ENCODE data around the gene ASXL2. TPM values are rescaled to one million over a fixed set of nuclear protein-coding genes. Genes with fewer than 3 reads are reported as not detected.

Gene ASXL2
- total RNA-seq, 2 donors from 2014 or later, result 31.8 to 40.2 TPM

DNA sequence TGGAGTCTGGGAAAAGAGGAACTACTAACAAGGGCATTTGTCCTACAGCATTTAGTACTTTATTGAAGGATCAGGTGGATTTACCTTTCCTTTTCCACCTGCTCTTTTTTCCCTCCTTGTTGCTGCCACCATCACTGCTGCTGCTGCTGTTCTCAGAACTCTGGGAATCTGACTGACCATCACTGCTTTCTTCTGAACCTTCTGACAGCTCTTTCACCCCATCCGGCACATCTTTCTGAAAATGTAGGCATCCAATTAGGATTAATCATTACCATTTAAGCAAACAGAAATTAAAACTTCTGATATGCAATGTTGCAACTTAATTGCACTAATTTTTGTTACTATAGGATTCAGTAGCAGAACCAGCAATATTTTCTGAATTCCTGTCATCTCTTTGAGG lies 79.0 kb downstream of the ASXL2 start:
- no peak for ATAC-seq
- DNase-seq (ENCODE audit: low spot score in 2 of 2), result no peak
- Mint-ChIP-seq H3K27ac (no peak overlapping the region), H3K9me3 (no peaks in the 10 kb centered on the region), H3K36me3 (peaks cover 32 to 53% of the 10 kb centered on the region in 2 donors)

- Mint-ChIP-seq H3K27ac (peak overlapping the region; percentile 42 to 66), H3K36me3 (peaks cover 25 to 45% of the 10 kb centered on the region in 2 donors), H3K9me3 (no peaks in the 10 kb centered on the region)
- no peak for DNase-seq (ENCODE audit: low spot score in 2 of 2)
- ATAC-seq, result peak; percentile 56 to 63
Observed at GRCh38 chr2:25797620-25798488, 80.4 kb downstream of the ASXL2 start.

GRCh38 chr2:25794544-25795276 lies 83.6 kb downstream of the ASXL2 start:
- H3K9me3 Mint-ChIP-seq, result no peaks in the 10 kb centered on the region
- ATAC-seq, result peak; percentile 73 to 79
- H3K36me3 Mint-ChIP-seq, result peaks cover 25 to 60% of the 10 kb centered on the region in 2 donors
- peak overlapping the region in 1 of 2 donors; percentile 86 for H3K27ac Mint-ChIP-seq
- DNase-seq (ENCODE audit: low spot score in 2 of 2), result no peak

DNA sequence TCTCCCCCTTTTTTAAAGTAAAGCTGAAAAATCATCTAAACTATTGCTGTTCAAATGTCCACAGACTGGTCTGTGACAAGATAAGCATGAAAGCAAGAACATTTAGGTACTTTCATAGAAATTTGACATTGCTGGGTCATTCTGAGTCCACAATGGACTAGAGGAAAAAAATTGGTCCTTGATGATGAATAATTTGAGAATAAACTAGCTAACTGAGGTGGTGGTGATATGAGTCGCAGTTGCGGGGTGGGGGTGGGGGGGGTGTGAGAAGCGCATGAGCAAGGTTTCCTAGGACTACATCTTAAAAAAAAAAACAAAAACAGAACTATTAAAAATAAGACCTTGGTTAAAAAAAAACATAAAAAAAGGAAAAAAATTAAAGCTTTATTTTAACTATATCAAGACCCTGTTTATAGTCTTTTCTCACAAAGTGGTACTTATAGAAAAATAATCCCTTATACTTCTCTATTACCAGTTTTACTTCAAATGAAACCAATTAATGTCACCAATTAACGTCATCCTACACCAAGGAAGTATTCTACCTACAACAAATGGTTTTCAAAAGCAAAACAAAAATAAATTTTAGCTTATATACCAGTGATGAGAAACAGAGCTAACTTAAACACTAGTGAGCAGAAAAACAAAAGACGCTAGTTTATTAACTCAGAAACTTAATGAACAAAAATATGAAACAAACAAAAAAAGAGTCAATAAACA lies 88.1 kb downstream of the ASXL2 start:
- no peaks in the 10 kb centered on the region for H3K9me3 Mint-ChIP-seq
- H3K27ac Mint-ChIP-seq, result no peak overlapping the region
- DNase-seq (ENCODE audit: low spot score in 2 of 2) (no peak), ATAC-seq (peak; percentile 44 to 50)
- peaks cover 4 to 27% of the 10 kb centered on the region in 2 donors for H3K36me3 Mint-ChIP-seq

DNA sequence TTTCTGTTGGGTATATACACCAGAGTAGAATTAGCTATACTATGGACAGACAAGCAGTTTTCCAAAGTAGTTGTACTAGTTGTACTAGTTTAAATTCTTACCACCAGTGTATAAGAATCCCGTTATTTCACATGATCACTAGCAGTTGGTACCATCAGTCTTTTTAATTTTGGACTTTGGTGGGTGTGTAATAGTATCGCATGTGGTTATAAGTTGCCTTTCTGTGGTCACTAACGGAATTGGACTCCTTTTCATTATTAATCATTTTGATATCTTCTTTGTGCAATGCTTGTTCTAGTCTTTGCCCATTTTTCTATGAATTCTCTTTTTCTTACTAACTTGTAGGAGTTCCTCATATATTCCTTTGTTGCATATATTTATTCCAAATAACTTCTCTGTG lies 89.8 kb downstream of the ASXL2 start:
- Mint-ChIP-seq H3K9me3 (no peaks in the 10 kb centered on the region), H3K27ac (no peak overlapping the region), H3K36me3 (peaks cover 4 to 24% of the 10 kb centered on the region in 2 donors)
- no peak for DNase-seq (ENCODE audit: low spot score in 2 of 2)
- peak; percentile 34 to 55 for ATAC-seq

- ATAC-seq (no peak), DNase-seq (ENCODE audit: low spot score in 2 of 2) (no peak)
- Mint-ChIP-seq H3K9me3 (no peaks in the 10 kb centered on the region), H3K36me3 (peaks cover 4 to 23% of the 10 kb centered on the region in 2 donors), H3K27ac (no peak overlapping the region)
Observed at GRCh38 chr2:25787020-25787419, 91.3 kb downstream of the ASXL2 start.

- Mint-ChIP-seq H3K9me3 (no peaks in the 10 kb centered on the region), H3K36me3 (peaks cover 4 to 11% of the 10 kb centered on the region in 2 donors), H3K27ac (no peak overlapping the region)
- no peak for ATAC-seq
- DNase-seq (ENCODE audit: low spot score in 2 of 2), result no peak
Observed at GRCh38 chr2:25784404-25784803, 93.9 kb downstream of the ASXL2 start.

DNA sequence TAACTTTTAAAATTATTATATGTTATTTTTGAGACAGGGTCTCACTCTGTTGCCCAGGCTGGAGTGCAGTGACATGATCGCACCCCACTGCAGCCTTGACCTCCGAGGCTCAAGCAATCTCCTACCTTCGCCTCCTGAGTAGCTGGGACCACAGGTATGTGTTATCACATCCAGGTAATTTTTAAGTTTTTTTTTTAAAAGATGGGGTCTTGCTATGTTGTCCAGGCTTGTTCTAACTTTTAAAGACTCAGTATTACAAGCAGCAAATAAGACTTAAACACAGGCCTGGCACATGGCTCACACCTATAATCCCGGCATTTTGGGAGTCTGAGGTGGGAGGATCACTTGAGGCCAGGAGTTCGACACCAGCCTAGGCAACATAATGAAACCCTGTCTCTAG lies 101.2 kb downstream of the ASXL2 start:
- DNase-seq (ENCODE audit: low spot score in 2 of 2) (no peak), ATAC-seq (no peak)

DNA sequence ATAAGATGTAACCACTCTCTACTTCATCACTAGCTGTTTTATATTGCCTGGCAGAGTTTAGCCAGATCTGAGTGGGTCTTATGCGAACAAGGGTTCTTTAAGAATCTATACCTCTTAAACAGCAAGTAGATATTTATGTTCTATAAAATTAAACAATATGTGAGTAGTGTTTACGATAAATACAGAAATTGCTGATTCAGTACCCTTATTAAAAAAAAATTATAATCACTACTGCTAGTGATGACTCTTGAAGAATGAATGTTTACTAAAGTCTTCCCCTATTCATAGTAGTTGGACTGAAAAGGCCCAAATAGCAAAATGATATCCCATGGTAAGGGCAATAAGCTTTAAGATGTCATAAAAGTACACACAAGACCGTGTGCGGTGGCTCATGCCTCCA lies 106.2 kb downstream of the ASXL2 start:
- no peak for DNase-seq (ENCODE audit: low spot score in 2 of 2)
- Mint-ChIP-seq H3K36me3 (peaks cover 3 to 34% of the 10 kb centered on the region in 2 donors), H3K9me3 (no peaks in the 10 kb centered on the region), H3K27ac (no peak overlapping the region)
- no peak for ATAC-seq

More for the DNA sequence above, 101.2 kb downstream of the ASXL2 start:
- no peaks in the 10 kb centered on the region for H3K9me3 Mint-ChIP-seq
- no peak overlapping the region for H3K27ac Mint-ChIP-seq
- peaks cover 0 to 13% of the 10 kb centered on the region in 2 donors for H3K36me3 Mint-ChIP-seq

DNA sequence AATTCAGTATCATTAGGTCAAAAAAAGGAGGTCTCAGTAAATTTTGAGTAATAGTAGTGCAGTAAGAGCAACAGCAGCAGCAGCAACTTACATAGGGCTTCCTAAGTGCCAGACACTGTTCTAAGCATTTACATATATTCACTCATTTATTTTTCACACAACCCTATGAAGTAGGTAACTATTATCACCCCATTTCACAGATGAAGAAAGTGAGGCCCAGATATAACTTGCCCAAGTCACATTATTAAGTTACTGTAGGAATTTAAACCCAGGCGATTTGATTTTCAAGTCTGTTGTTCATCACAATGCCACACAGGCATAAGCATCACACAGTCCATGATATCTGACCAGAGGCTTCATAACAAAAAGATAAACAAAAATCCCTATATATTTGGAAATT lies 114.7 kb downstream of the ASXL2 start:
- ATAC-seq (no peak), DNase-seq (ENCODE audit: low spot score in 2 of 2) (no peak)
- H3K9me3 Mint-ChIP-seq, result no peaks in the 10 kb centered on the region
- peaks cover 8 to 28% of the 10 kb centered on the region in 2 donors for H3K36me3 Mint-ChIP-seq
- no peak overlapping the region for H3K27ac Mint-ChIP-seq

- no peak for DNase-seq (ENCODE audit: low spot score in 2 of 2)
- ATAC-seq, result no peak
- no peak overlapping the region for H3K27ac Mint-ChIP-seq
- no peaks in the 10 kb centered on the region for H3K9me3 Mint-ChIP-seq
- H3K36me3 Mint-ChIP-seq, result peaks cover 0 to 5% of the 10 kb centered on the region in 2 donors
Observed at GRCh38 chr2:25760297-25760696, 118.0 kb downstream of the ASXL2 start.

DNA sequence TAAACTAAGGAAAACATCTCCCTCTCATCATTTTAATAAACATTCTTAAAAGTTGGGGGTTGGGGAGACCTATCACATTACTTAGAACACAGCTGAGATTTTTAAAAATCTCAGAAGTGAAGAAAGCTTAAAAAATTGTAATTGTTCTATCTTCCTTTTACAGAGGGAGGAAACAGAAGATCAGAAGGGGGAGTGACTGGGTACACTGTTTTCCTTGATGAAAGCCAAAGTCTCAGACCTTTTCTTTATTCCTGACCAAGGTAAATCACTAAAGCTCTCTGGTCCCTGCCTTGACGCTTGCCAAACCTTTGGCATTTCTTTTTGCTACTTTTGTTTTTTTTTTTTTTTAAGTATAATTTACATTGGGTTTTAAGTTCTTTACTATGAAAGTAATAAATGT lies 119.9 kb downstream of the ASXL2 start:
- DNase-seq (ENCODE audit: low spot score in 2 of 2) (no peak), ATAC-seq (no peak)
- Mint-ChIP-seq H3K9me3 (no peaks in the 10 kb centered on the region), H3K27ac (peak overlapping the region in 1 of 2 donors; percentile 26), H3K36me3 (peaks cover 4 to 17% of the 10 kb centered on the region in 2 donors)

DNA sequence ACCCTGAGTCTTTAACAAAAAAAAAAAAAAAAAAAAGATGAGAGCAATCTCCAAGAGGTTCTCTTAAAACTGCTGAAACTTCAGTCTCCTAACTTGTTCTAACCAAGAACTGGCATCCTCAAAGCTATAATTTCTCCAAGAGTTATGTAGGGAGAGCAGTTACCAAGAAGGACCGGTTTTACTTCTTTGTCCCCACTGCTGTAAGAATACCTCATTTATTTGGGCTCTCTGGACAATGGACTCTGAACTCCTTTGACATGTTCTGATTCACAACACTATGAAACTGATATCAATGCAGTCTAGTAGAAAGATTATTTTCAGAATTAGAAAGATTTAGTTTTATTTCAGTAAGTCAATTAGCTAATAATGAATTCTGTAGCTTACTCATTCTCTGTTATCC lies 120.4 kb downstream of the ASXL2 start:
- ATAC-seq, result no peak
- no peaks in the 10 kb centered on the region for H3K9me3 Mint-ChIP-seq
- H3K27ac Mint-ChIP-seq, result no peak overlapping the region
- no peak for DNase-seq (ENCODE audit: low spot score in 2 of 2)
- H3K36me3 Mint-ChIP-seq, result peaks cover 4 to 17% of the 10 kb centered on the region in 2 donors

- Mint-ChIP-seq H3K27ac (no peak overlapping the region), H3K36me3 (peaks cover 4 to 23% of the 10 kb centered on the region in 2 donors), H3K9me3 (no peaks in the 10 kb centered on the region)
- ATAC-seq, result no peak
- DNase-seq (ENCODE audit: low spot score in 2 of 2), result no peak
Observed at GRCh38 chr2:25756536-25756935, 121.8 kb downstream of the ASXL2 start.

GRCh38 chr2:25749676-25750075 lies 128.6 kb downstream of the ASXL2 start:
- peak overlapping the region in 1 of 2 donors; percentile 11 for H3K27ac Mint-ChIP-seq
- no peaks in the 10 kb centered on the region for H3K9me3 Mint-ChIP-seq
- DNase-seq (ENCODE audit: low spot score in 2 of 2) (no peak), ATAC-seq (peak in 1 of 2 donors; percentile 25)
- peaks cover 4 to 27% of the 10 kb centered on the region in 2 donors for H3K36me3 Mint-ChIP-seq

DNA sequence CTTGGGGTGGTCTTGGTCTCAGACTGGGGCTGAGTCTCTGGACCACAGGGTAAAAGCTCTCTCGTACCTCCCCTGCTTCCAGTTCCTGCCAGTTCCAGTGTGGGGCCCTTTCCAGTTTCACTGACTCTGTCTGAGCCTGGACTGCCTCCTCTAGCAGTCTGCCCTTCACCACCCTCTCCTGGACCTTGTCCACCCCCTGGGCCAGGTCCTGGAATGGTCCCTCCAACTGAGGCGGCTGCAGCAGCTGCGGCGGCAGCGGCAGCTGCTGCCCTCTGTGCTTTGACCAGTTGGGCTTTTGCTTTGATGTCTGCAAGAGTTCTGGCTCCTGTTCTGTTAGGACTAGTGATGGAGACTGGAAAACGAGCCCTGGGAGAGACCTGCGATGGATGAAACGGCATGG lies 134.2 kb downstream of the ASXL2 start:
- Mint-ChIP-seq H3K27ac (no peak overlapping the region), H3K9me3 (no peaks in the 10 kb centered on the region), H3K36me3 (peaks cover 9% of the 10 kb centered on the region in 2 donors)
- ATAC-seq (no peak), DNase-seq (ENCODE audit: low spot score in 2 of 2) (no peak)

Measured in activated naive CD4-positive, alpha-beta T cell treated with anti-CD3 and anti-CD28 coated beads, Interleukin-2, amount 50 U/mL, for 72 hours (primary cell).